Esophagus (tissue), 2 donors: ENCODE measurements around the gene DNAJC16. TPM values are rescaled to one million over a fixed set of nuclear protein-coding genes. Genes with fewer than 3 reads are reported as not detected.
"Not testable (repeated sequence)": the region's sequence is repeated elsewhere in the genome, so short reads cannot be mapped to it uniquely, and the experiment has no call there.

ENCODE experiments used
- H3K27ac ChIP-seq, 2 donors: one replicate each; pipeline ENCODE4 v1.5.1; 2013; ENCODE audit warnings: low read depth in 2 of 2, mild to moderate bottlenecking in 2 of 2, inconsistent platforms in 1 of 2, low read length in 1 of 2, moderate library complexity in 1 of 2
- H3K27me3 ChIP-seq, 2 donors: one replicate each; pipeline ENCODE4 v1.6.1; 2013; ENCODE audit warnings: low read length in 2 of 2, control low read depth in 1 of 2, mild to moderate bottlenecking in 1 of 2; ENCODE audit not compliant: insufficient read depth in 2 of 2, control insufficient read depth in 1 of 2
- H3K36me3 ChIP-seq, 2 donors: one replicate each; pipeline ENCODE4 v1.6.1; 2013; ENCODE audit warnings: low read length in 1 of 2; ENCODE audit not compliant: control insufficient read depth in 2 of 2, insufficient read depth in 2 of 2
- H3K4me1 ChIP-seq, 2 donors: one replicate each; pipeline ENCODE4 v1.6.1; 2013; ENCODE audit warnings: low read length in 1 of 2; ENCODE audit not compliant: control insufficient read depth in 2 of 2, insufficient read depth in 2 of 2
- H3K4me3 ChIP-seq, 2 donors: one replicate each; pipeline ENCODE4 v1.5.1; 2013; ENCODE audit warnings: low read length in 2 of 2, mild to moderate bottlenecking in 2 of 2, low read depth in 1 of 2, moderate library complexity in 1 of 2
- H3K9me3 ChIP-seq, 2 donors: one replicate each; pipeline ENCODE4 v1.6.1; 2013; ENCODE audit warnings: mild to moderate bottlenecking in 2 of 2, low read depth in 1 of 2, low read length in 1 of 2, moderate library complexity in 1 of 2; ENCODE audit not compliant: control insufficient read depth in 2 of 2, insufficient read depth in 1 of 2
- WGBS, 2 donors: extraction: QIAGEN DNeasy Blood & Tissue Kit; methylation state at CpG; one replicate each; pipeline ENCODE4 v1.1.7; 2013; 5-methylcytosine and 5-hydroxymethylcytosine counted together
- polyA plus RNA-seq, 2 donors: library from polyadenylated mRNA; stranded (reverse); fragments of 200-250 nt; gene quantifications; one replicate each; pipeline ENCODE4 v1.2.3, GENCODE V29; 2013
- donor health status: healthy with polysubstance abuse.
- donor health status: Bipolar disorder and iron deficiency.

DNAJC16 gene
- polyA plus RNA-seq, 2 donors, result 3.1 to 6.1 TPM

DNA sequence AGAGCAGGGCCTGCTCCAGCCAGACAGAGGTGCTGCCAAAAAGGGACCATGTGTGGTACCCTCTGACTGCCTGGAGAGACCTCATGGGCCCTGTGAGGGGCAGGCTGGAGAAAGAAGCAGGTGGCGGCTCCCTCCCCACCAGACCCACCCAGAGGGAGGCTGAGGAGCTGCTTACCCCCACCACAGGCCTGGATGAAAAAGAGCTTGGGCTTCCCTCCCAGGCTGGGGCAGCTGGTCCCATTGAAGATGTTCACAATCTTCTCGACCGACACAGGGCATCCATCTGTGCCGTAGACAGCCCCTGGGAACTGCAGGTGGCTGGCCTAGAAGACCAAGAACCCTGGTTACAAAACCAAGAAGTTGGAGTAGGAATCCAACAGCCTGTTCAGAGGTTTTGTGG is 22.2 kb upstream of the DNAJC16 start:
- Histone ChIP-seq H3K9me3 (no peaks in the 10 kb centered on the region), H3K27ac (no peak overlapping the region), H3K4me1 (no peaks in the 10 kb centered on the region), H3K27me3 (no peaks in the 10 kb centered on the region), H3K4me3 (no peak overlapping the region), H3K36me3 (peaks cover 19 to 20% of the 10 kb centered on the region in 2 donors)
- 88 to 93% methylated on average over 4 of the region's 4 CpGs for WGBS, 2 donors

DNA sequence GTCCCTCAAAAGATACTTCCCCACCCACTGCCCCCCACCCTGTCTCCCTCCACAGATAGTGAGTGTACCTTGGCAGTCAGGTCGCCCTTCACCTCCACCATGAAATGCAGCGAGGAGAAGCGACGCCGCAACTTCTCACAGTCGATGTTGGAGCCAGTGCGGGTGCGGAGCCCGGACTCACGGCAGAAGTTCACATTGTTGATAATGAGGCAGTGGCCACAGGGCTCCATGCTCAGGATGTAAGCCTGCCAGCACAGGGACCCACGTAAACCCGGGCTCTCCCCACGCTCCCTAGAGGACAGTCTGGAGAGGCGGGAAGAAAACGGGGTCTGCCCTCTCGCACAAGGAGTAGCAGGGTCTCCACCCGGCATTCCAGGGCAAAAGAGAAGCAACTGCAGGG is 19.8 kb upstream of the DNAJC16 start:
- H3K4me1 ChIP-seq, result no peaks in the 10 kb centered on the region
- no peak overlapping the region for H3K27ac ChIP-seq
- no peaks in the 10 kb centered on the region for H3K9me3 ChIP-seq
- 94 to 96% methylated on average over 17 of the region's 17 CpGs for WGBS, 2 donors
- H3K36me3 ChIP-seq, result peaks cover 19 to 20% of the 10 kb centered on the region in 2 donors
- H3K27me3 ChIP-seq, result no peaks in the 10 kb centered on the region
- H3K4me3 ChIP-seq, result no peak overlapping the region

DNA sequence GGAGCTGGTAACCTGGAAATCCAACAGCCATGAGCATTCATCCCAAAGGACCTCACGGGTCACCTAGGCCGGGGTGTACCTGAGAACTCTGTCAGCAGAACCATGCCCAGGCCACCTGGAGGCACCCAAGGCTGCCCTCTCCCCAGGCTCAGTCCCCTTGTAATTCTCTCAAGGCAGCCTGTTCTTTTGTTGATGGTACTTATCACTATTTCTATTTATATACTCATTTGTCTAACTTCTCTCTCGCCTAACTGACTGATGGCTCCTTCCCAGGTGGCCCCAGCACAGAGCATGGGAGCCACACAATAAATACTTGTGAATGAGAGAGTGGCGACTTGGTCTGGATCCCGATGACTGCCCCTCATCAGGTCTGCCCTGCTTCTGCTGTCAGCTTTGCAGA is 19.4 kb upstream of the DNAJC16 start:
- H3K9me3 ChIP-seq, result no peaks in the 10 kb centered on the region
- H3K27me3 ChIP-seq, result no peaks in the 10 kb centered on the region
- H3K4me1 ChIP-seq, result no peaks in the 10 kb centered on the region
- H3K36me3 ChIP-seq, result peaks cover 20 to 21% of the 10 kb centered on the region in 2 donors
- WGBS, 2 donors, result 84 to 96% methylated on average over 5 of the region's 5 CpGs
- no peak overlapping the region for H3K27ac ChIP-seq
- H3K4me3 ChIP-seq, result no peak overlapping the region

DNA sequence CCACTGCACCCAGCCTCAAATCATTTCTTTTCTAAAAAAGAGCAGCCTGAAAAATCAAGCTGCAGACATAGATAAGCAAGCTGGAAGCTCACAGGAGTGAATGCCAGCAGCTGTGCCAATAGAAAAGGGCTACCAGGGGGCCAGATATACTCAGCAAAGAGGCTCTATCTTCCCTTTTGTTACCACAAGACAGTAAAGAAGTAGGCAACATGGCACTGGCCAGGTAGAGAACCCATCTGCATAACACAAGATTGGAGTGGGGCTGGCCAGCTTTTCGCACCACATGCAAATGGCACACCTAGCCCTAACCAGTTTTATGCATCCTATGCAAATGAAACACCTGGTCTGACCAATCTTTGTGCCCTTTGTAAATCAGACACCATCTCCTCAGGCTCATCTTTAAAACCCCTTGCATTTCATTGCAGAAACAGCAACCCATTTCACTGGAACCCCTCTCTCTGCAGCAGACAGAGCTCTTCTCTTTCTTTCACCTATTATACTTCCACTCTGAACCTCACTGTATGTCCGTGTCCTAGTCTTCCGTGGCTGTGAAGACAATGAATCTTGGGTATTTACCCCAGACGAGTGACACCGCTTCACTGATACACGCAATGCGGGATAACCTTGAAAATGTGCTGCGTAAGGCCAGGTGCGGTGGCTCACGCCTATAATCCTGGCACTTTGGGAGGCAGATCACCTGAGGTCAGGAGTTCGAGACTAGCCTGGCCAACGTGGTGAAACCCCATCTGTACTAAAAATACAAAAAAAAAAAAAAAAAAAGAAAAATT is 17.8 kb upstream of the DNAJC16 start:
- WGBS, 2 donors, result 83 to 94% methylated on average over 12 of the region's 12 CpGs
- Histone ChIP-seq H3K36me3 (peaks cover 15 to 18% of the 10 kb centered on the region in 2 donors), H3K9me3 (no peaks in the 10 kb centered on the region), H3K4me3 (no peak overlapping the region), H3K27ac (no peak overlapping the region), H3K27me3 (no peaks in the 10 kb centered on the region), H3K4me1 (no peaks in the 10 kb centered on the region)

DNA sequence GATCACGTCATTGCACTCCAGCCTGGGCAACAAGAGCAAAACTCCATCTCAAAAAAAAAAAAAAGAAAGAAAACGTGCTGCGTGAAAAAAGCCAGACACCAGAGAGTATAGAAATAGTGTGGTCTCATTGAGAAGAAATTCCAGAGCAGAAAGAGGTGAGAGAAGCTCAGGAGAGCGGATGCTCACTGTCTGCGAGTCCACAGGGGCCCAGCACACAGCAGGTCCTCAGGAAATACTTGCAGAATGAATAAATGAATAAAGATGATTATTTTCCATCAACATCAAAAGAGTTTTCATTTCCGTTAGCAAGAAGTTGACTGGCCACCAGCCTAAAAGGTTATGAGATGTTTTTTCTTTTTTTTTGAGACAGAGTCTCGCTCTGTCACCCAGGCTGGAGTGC is 17.1 kb upstream of the DNAJC16 start:
- WGBS, 2 donors, result 84 to 85% methylated on average over 7 of the region's 7 CpGs
- Histone ChIP-seq H3K27ac (no peak overlapping the region), H3K4me1 (no peaks in the 10 kb centered on the region), H3K36me3 (peaks cover 15 to 18% of the 10 kb centered on the region in 2 donors), H3K9me3 (no peaks in the 10 kb centered on the region), H3K4me3 (no peak overlapping the region), H3K27me3 (no peaks in the 10 kb centered on the region)

DNA sequence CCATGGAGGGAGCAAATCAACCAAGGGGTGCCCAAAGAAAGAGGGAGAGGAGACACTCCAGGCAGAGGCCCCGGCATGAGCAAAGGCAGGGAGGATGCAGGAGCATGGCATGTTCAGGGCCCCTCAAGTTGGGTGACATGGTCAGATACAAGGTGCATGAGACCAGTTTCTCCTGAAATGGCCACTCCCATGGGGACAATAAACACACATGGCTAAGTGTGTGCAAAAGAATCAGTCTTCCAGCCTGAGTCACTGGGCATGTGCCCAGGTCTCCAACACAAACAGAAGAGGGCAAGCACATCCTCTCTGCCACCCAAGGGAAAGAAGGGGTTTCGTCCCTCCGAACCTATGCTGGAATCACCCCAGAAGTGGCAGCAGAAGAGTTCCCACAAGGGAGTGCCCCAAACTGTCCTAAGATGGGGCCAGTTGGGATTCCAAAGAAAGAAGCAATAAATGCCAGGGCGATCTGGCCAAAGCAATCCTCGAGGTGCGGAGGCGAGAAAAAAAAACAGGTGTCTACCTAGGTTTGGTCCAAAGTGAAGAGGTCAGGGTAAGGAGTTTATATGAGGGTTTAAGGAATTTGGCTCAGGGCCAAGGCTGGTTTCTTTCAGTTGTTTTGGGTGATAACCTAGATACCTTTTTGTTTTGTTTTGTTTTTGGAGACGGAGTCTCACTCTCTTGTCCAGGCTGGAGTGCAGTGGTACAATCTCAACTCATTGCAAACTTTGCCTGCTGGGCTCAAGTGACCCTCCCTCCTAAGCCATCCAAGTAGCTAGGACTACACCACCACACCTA is 15.8 kb upstream of the DNAJC16 start:
- H3K4me3 ChIP-seq, result no peak overlapping the region
- H3K27me3 ChIP-seq, result no peaks in the 10 kb centered on the region
- H3K36me3 ChIP-seq, result peaks cover 7 to 11% of the 10 kb centered on the region in 2 donors
- WGBS, 2 donors, result 88 to 96% methylated on average over 8 of the region's 8 CpGs
- no peak overlapping the region for H3K27ac ChIP-seq
- H3K4me1 ChIP-seq, result no peaks in the 10 kb centered on the region
- no peaks in the 10 kb centered on the region for H3K9me3 ChIP-seq

DNA sequence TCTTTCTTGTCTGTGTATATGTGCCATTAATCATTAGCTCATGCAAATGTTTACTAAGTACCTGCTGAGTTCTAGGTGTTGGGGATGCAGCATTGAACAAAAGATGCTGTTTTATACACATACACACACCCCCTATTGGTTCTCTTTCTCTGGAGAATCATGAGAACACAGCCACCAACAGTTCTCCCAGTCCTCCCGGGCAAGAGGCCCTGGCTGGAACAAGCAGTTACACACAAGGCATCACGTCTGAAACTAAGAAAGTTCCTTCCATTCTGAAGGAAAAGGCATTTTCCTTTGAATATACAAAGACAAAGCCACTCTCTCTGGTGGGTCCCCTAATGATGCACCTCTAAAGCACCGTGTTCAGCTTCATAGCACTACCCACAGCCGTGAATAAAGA is 13.5 kb upstream of the DNAJC16 start:
- Histone ChIP-seq H3K9me3 (no peaks in the 10 kb centered on the region), H3K27ac (no peak overlapping the region), H3K4me3 (no peak overlapping the region), H3K36me3 (peaks cover 0 to 4% of the 10 kb centered on the region in 2 donors), H3K4me1 (peaks cover 0 to 3% of the 10 kb centered on the region in 2 donors), H3K27me3 (no peaks in the 10 kb centered on the region)
- 85 to 86% methylated on average over 4 of the region's 4 CpGs for WGBS, 2 donors

DNA sequence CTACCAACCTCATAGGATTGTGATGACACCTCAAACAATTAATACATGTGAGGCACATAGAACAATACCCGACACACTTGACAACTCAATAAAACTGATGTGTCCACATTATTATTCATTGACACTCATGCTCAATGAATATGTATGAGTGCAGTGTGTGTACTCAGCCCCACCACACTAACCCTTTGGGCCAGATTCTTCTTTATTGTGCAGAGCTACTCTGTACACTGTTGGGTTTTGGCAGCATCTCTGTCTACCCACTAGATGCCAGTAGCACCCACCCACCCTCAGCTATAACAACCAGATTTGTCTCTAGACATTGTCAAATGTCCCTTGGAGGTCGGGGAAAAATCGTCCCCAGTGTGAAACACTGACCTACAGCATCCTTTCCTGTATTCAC is 12.7 kb upstream of the DNAJC16 start:
- Histone ChIP-seq H3K9me3 (no peaks in the 10 kb centered on the region), H3K4me1 (peaks cover 0 to 3% of the 10 kb centered on the region in 2 donors), H3K36me3 (peaks cover 0 to 4% of the 10 kb centered on the region in 2 donors), H3K27me3 (no peaks in the 10 kb centered on the region), H3K27ac (no peak overlapping the region), H3K4me3 (no peak overlapping the region)
- WGBS, 2 donors, result 91 to 92% methylated on average over 3 of the region's 3 CpGs

DNA sequence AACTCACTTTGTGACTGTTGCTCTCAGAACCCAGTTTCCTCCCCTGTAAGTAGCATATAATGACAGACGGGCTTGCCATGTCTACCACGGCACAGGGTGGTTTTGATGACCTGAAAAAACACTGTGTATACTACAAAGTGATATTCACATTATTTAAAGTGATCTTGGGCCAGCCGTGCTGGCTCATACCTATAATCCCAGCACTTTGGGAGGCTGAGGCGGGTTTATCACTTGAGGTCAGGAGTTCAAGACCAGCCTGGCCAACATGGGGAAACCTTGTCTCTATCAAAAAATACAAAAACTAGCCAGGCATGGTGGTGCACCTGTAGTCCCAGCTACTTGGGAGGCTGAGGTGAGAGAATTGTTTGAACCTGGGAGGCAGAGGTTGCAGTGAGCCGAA is 12.1 kb upstream of the DNAJC16 start:
- not testable (repeated sequence) for H3K27me3 ChIP-seq, H3K9me3 ChIP-seq, H3K4me1 ChIP-seq, H3K4me3 ChIP-seq, H3K36me3 ChIP-seq, H3K27ac ChIP-seq
- 94 to 96% methylated on average over 5 of the region's 5 CpGs for WGBS, 2 donors
